ENCODE results near the gene POU2F3.

DNA sequence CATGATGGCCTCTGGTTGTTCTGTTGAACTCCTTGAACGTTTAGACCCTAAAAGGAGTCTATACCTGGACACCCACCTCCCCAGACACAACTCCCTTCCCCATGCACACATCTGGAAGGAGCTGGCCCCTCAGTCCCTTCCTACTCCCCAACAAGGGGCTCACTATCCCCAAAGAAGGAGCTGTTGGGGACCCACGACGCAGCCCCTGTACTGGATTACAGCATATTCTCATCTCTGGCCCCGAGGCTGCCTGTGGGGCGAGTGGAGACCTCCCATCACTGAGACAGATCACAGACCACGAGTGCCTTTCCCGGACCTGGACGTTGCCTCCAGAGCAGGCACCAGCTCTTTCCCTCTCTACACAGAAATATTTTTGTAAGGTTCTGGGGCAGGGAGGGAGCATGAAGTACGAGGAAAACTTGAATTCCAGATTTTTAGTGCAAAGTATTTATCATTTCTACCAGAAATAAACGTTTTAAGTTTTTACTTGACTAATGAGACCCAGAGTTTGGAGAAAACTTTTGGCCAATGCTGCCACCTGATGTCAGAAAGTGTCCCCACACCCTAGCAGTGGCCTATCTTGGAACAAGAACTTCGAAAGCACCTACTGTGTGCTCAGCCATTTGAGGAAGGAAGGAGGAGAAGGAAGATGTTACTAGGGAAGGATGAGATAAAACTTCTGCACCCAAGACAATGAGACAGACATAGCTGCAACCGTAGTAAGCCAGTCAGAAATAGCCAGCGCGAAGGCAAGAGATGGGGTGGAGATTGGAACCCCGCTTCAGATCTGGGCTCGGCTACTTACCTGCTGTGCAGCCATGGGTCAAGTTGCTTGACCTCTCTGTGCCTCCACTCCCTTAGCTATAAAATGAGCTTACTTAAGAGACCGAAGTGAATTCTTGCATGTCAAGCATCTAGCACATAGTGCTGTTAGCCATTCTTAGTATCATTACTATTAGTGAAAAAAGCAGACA, 10.2 kb upstream of the POU2F3 start:
- TF ChIP-seq, protein P1, sequence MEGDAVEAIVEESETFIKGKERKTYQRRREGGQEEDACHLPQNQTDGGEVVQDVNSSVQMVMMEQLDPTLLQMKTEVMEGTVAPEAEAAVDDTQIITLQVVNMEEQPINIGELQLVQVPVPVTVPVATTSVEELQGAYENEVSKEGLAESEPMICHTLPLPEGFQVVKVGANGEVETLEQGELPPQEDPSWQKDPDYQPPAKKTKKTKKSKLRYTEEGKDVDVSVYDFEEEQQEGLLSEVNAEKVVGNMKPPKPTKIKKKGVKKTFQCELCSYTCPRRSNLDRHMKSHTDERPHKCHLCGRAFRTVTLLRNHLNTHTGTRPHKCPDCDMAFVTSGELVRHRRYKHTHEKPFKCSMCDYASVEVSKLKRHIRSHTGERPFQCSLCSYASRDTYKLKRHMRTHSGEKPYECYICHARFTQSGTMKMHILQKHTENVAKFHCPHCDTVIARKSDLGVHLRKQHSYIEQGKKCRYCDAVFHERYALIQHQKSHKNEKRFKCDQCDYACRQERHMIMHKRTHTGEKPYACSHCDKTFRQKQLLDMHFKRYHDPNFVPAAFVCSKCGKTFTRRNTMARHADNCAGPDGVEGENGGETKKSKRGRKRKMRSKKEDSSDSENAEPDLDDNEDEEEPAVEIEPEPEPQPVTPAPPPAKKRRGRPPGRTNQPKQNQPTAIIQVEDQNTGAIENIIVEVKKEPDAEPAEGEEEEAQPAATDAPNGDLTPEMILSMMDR (conservative IDR thresholded peaks at IDR 0.05 in 1 of 2, IDR thresholded peaks at IDR 0.05 in 1 of 2; ENCODE audit: low read depth in 1 of 2, low read length in 2 of 2), result peak; percentile 60 to 73
- TF ChIP-seq EZH2 (IDR thresholded peaks at IDR 0.05; ENCODE audit: low read length, missing control alignments), result no peak
